Measurements from ENCODE around the gene PPA2.

DNA sequence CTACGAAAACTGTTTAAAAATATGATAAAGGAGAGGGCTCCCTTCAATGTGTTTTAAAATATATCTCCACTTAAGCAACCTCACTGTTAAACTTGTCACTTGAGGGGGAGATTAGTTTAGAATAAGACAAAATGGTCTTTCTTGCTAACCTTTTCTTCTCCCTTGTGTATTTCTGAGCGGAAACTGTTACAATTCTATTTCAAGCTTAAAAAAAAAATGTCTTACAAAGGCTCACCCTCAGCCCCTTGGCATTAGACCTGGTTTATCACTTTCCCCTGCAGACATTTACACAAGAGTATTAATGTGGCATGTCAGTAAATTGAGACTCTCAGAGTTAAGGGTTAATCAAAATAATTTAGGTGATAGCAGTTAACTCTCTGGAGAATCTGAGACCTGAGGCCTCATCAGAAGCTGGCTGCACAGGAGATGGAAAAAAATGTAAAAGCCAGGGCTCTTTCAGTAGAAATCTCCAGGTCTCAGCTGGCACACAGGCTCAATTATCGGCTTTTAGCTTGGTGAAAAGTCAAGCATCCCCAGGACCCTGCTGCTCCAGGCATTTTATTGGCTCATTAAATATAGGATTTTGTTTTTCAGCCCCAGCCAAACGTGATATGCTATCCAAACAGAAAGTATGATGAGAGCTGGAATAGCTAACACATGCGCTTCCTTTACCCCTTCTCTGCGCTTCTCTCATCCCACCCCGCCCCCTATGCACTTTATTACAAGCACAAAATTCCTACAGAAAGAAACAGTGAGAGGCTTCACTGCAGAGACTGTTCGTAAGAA is 130.5 kb downstream of the PPA2 start:
- TF ChIP-seq, protein P1, sequence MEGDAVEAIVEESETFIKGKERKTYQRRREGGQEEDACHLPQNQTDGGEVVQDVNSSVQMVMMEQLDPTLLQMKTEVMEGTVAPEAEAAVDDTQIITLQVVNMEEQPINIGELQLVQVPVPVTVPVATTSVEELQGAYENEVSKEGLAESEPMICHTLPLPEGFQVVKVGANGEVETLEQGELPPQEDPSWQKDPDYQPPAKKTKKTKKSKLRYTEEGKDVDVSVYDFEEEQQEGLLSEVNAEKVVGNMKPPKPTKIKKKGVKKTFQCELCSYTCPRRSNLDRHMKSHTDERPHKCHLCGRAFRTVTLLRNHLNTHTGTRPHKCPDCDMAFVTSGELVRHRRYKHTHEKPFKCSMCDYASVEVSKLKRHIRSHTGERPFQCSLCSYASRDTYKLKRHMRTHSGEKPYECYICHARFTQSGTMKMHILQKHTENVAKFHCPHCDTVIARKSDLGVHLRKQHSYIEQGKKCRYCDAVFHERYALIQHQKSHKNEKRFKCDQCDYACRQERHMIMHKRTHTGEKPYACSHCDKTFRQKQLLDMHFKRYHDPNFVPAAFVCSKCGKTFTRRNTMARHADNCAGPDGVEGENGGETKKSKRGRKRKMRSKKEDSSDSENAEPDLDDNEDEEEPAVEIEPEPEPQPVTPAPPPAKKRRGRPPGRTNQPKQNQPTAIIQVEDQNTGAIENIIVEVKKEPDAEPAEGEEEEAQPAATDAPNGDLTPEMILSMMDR (IDR thresholded peaks at IDR 0.05; ENCODE audit: low read length), result no peak
- TF ChIP-seq EZH2 (IDR thresholded peaks at IDR 0.05; ENCODE audit: borderline replicate concordance, low read length), result no peak

Measured in OCI-LY1 (cell line).